IMR-90 (cell line): Measurements from ENCODE around the gene OTUD7B. TPM values are rescaled to one million over a fixed set of nuclear protein-coding genes. Genes with fewer than 3 reads are reported as not detected.

ENCODE experiments used
- ATAC-seq: fragments of 200-7000 bp; cut with Tn5 transposase; 2 replicates; pipeline ENCODE4 v1.9.1; 2020; ENCODE audit warnings: low read depth, mild to moderate bottlenecking, moderate library complexity
- BruUV-seq: library from RNA; stranded (reverse); fragments of 400-500 nt; replicated peaks from 2 replicates; lab custom pipeline; 2021; lab: Mats Ljungman, UMichigan
- CTCF ChIA-PET: fragments of 300-600 bp; formaldehyde crosslinking; extraction: SDS; loops from one replicate; lab custom pipeline; 2021; ENCODE audit warnings: antibody characterized with exemption; lab: Yijun Ruan, JAX
- POLR2A ChIA-PET: fragments of 300-600 bp; sonication (Branson Sonifier 250); formaldehyde crosslinking; loops from one replicate; lab custom pipeline; 2022; ENCODE audit warnings: antibody characterized with exemption; ENCODE audit not compliant: unreplicated experiment; lab: Charles Lee
- DNase-seq: peaks from one replicate; pipeline ENCODE4 v3.0.0; 2013
- H2AFZ ChIP-seq: replicated peaks from 2 replicates; pipeline ENCODE3; 2013; ENCODE audit warnings: low read length, mild to moderate bottlenecking; ENCODE audit not compliant: poor library complexity
- H2AK5ac ChIP-seq: 2 replicates; pipeline ENCODE4 v1.6.1; 2013; ENCODE audit warnings: low read depth, low read length, inconsistent platforms
- H2AK9ac ChIP-seq: replicated peaks from 2 replicates; pipeline ENCODE3; 2013; ENCODE audit warnings: mild to moderate bottlenecking, low read depth, low read length, moderate library complexity; ENCODE audit not compliant: poor library complexity
- H2BK120ac ChIP-seq: 2 replicates; pipeline ENCODE4 v1.6.1; 2013; ENCODE audit warnings: low read depth, low read length, inconsistent platforms
- H2BK15ac ChIP-seq: 3 replicates; pipeline ENCODE4 v1.6.1; 2013; ENCODE audit warnings: low read depth, low read length, inconsistent platforms
- H2BK20ac ChIP-seq: 2 replicates; pipeline ENCODE4 v1.6.1; 2013; ENCODE audit warnings: low read depth, mild to moderate bottlenecking, inconsistent platforms, low read length, moderate library complexity
- H2BK5ac ChIP-seq: 2 replicates; pipeline ENCODE4 v1.6.1; 2013; ENCODE audit warnings: mild to moderate bottlenecking, low read depth, low read length, inconsistent platforms; ENCODE audit not compliant: poor library complexity, severe bottlenecking
- H3K14ac ChIP-seq: replicated peaks from 2 replicates; pipeline ENCODE4 v1.6.1; 2013; ENCODE audit warnings: low read depth, low read length, inconsistent platforms
- H3K18ac ChIP-seq: 2 replicates; pipeline ENCODE4 v1.6.1; 2013; ENCODE audit warnings: low read depth, low read length, control low read depth
- H3K23ac ChIP-seq: 2 replicates; pipeline ENCODE4 v1.6.1; 2013; ENCODE audit warnings: low read depth, low read length, inconsistent platforms
- H3K27ac ChIP-seq: 2 replicates; pipeline ENCODE4 v1.5.1; 2013; ENCODE audit warnings: mild to moderate bottlenecking, control low read depth, low read length; ENCODE audit not compliant: insufficient read depth
- H3K27me3 ChIP-seq: 2 replicates; pipeline ENCODE4 v1.6.1; 2013; ENCODE audit warnings: low read length; ENCODE audit not compliant: control insufficient read depth, insufficient read depth
- H3K36me3 ChIP-seq: 2 replicates; pipeline ENCODE4 v1.6.1; 2013; ENCODE audit warnings: low read length, mixed read lengths; ENCODE audit not compliant: control insufficient read depth, insufficient read depth
- H3K4ac ChIP-seq: 2 replicates; pipeline ENCODE4 v1.6.1; 2013; ENCODE audit warnings: low read depth, low read length, inconsistent platforms
- H3K4me1 ChIP-seq: 2 replicates; pipeline ENCODE4 v1.6.1; 2013; ENCODE audit warnings: low read length, mixed read lengths; ENCODE audit not compliant: control insufficient read depth, insufficient read depth
- H3K4me2 ChIP-seq: 2 replicates; pipeline ENCODE4 v1.6.1; 2013; ENCODE audit warnings: low read depth, mild to moderate bottlenecking, control low read depth, low read length, moderate library complexity
- H3K4me3 ChIP-seq: 2 replicates; pipeline ENCODE4 v1.5.1; 2013; ENCODE audit warnings: low read depth, mild to moderate bottlenecking, control low read depth, low read length, moderate library complexity; ENCODE audit not compliant: insufficient read depth
- H3K56ac ChIP-seq: 2 replicates; pipeline ENCODE4 v1.6.1; 2013; ENCODE audit warnings: low read length, inconsistent platforms; ENCODE audit not compliant: insufficient read depth; ENCODE audit errors: extremely low read depth
- H3K79me1 ChIP-seq, 2 experiments: 2 replicates each; pipeline ENCODE4 v1.6.1; 2013; ENCODE audit warnings: low read length in 2 of 2, inconsistent platforms in 1 of 2, low read depth in 1 of 2
- H3K9ac ChIP-seq: 2 replicates; pipeline ENCODE4 v1.6.1; 2013; ENCODE audit warnings: low read depth, low read length, control low read depth
- H3K9me1 ChIP-seq: 2 replicates; pipeline ENCODE4 v1.6.1; 2013; ENCODE audit warnings: low read length, inconsistent platforms; ENCODE audit not compliant: insufficient read depth
- H3K9me3 ChIP-seq: 2 replicates; pipeline ENCODE4 v1.6.1; 2013; ENCODE audit warnings: low read length; ENCODE audit not compliant: control insufficient read depth, insufficient read depth
- H4K20me1 ChIP-seq: 2 replicates; pipeline ENCODE4 v1.6.1; 2013; ENCODE audit warnings: low read length, inconsistent platforms; ENCODE audit not compliant: insufficient read depth
- H4K5ac ChIP-seq: 2 replicates; pipeline ENCODE4 v1.6.1; 2013; ENCODE audit warnings: mild to moderate bottlenecking, low read depth, low read length, control low read depth
- H4K8ac ChIP-seq, 2 experiments: 2 replicates each; pipeline ENCODE4 v1.6.1; 2013; ENCODE audit warnings: low read depth in 2 of 2, low read length in 2 of 2, control low read depth in 1 of 2, inconsistent platforms in 1 of 2
- H4K91ac ChIP-seq: 2 replicates; pipeline ENCODE4 v1.6.1; 2013; ENCODE audit warnings: low read depth, low read length, inconsistent platforms; ENCODE audit not compliant: insufficient read depth
- BHLHE40 ChIP-seq: fragments of 150-350 bp; IDR thresholded peaks from 2 replicates; pipeline ENCODE4 v1.6.1; 2016; ENCODE audit warnings: mild to moderate bottlenecking, low read depth, low read length
- CHD1 ChIP-seq: IDR thresholded peaks from 2 replicates; pipeline ENCODE4 v1.6.1; 2012; ENCODE audit warnings: low read depth, low read length, improper control_type of control experiment
- CTCF ChIP-seq: conservative IDR thresholded peaks from 2 replicates; pipeline ENCODE4 v1.5.1; 2012; ENCODE audit warnings: mild to moderate bottlenecking, low read depth, low read length, improper control_type of control experiment
- ELK1 ChIP-seq: fragments of 150-350 bp; IDR thresholded peaks from 2 replicates; pipeline ENCODE4 v1.6.1; 2016; ENCODE audit warnings: low read depth, mild to moderate bottlenecking, low read length, moderate library complexity, borderline replicate concordance
- FOS ChIP-seq: fragments of 150-350 bp; IDR thresholded peaks from 2 replicates; pipeline ENCODE4 v1.6.1; 2016; ENCODE audit warnings: low read depth, low read length
- MAFK ChIP-seq: IDR thresholded peaks from 2 replicates; pipeline ENCODE4 v1.6.1; 2012; ENCODE audit warnings: low read depth, low read length, improper control_type of control experiment
- MAZ ChIP-seq: IDR thresholded peaks from 2 replicates; pipeline ENCODE4 v1.6.1; 2012; ENCODE audit warnings: low read depth, mild to moderate bottlenecking, low read length, improper control_type of control experiment, moderate library complexity, borderline replicate concordance
- MXI1 ChIP-seq: IDR thresholded peaks from 2 replicates; pipeline ENCODE4 v1.6.1; 2012; ENCODE audit warnings: low read depth, mild to moderate bottlenecking, low read length, moderate library complexity, borderline replicate concordance
- NFE2L2 ChIP-seq: fragments of 150-350 bp; IDR thresholded peaks from 2 replicates; pipeline ENCODE4 v1.6.1; 2016; ENCODE audit warnings: low read depth, mild to moderate bottlenecking, low read length
- POLR2A ChIP-seq: IDR thresholded peaks from 2 replicates; pipeline ENCODE4 v1.6.1; 2012; ENCODE audit warnings: mild to moderate bottlenecking, low read depth, low read length
- RAD21 ChIP-seq: IDR thresholded peaks from 2 replicates; pipeline ENCODE4 v1.6.1; 2012; ENCODE audit warnings: low read length, improper control_type of control experiment
- RFX5 ChIP-seq: IDR thresholded peaks from 2 replicates; pipeline ENCODE4 v1.8.0; 2012; ENCODE audit warnings: low read depth, mild to moderate bottlenecking, low read length, moderate library complexity
- SMC3 ChIP-seq: fragments of 150-350 bp; IDR thresholded peaks from 2 replicates; pipeline ENCODE4 v1.6.1; 2016; ENCODE audit warnings: low read depth, mild to moderate bottlenecking, antibody characterized with exemption, low read length, moderate library complexity
- USF2 ChIP-seq: fragments of 150-350 bp; IDR thresholded peaks from 2 replicates; pipeline ENCODE4 v1.6.1; 2017; ENCODE audit warnings: mild to moderate bottlenecking, antibody characterized with exemption, low read length, low read depth
- WGBS, 2 experiments: methylation state at CpG; one replicate each; pipeline versions ENCODE4 v1.1.5 to v1.1.7; 2013; ENCODE audit warnings: missing lambda C conversion rate in 2 of 2; ENCODE audit not compliant: insufficient read length in 1 of 2; ENCODE audit errors: extremely low coverage in 2 of 2; 5-methylcytosine and 5-hydroxymethylcytosine counted together
- dilution Hi-C: fragments of 300-500 bp; cut with HindIII; formaldehyde crosslinking; loops from one replicate; pipeline ENCODE4 v1.14.3; 2018; ENCODE audit warnings: low sequenced_read_pairs; ENCODE audit not compliant: unreplicated experiment
- in situ Hi-C: fragments of 300-500 bp; cut with MboI; formaldehyde crosslinking; loops from 3 replicates; pipeline ENCODE4 v1.14.3; 2019; ENCODE audit warnings: low sequenced_read_pairs, inconsistent platforms, mixed read lengths
- intact Hi-C: fragments of 100-400 bp; cut with micrococcal nuclease; formaldehyde crosslinking; loops from 2 replicates; pipeline ENCODE4 v1.10.0; 2022
- polyA plus RNA-seq, 3 experiments: library from polyadenylated mRNA; depleted of rRNA; stranded (reverse); fragments of >200 nt; gene quantifications; 2 replicates each; pipeline ENCODE4 v1.2.3, GENCODE V29; 2012; ENCODE audit warnings: low replicate concordance in 1 of 3
- total RNA-seq: library from RNA; depleted of rRNA; stranded (reverse); fragments of >200 nt; gene quantifications from 2 replicates; pipeline ENCODE4 v1.2.3, GENCODE V29; 2012

Gene OTUD7B
- total and polyA plus RNA-seq, 2 of the 4 experiments (the other 2 are of a cell fraction), result 7.5 to 18.6 TPM

- Histone ChIP-seq H4K20me1 (peaks cover 42% of the 10 kb centered on the region; the same call in 1 of the 2 replicates), H2AK5ac (no peak overlapping the region), H4K8ac (no peak overlapping the region), H3K9me3 (no peaks in the 10 kb centered on the region), H3K79me1 (peaks cover 32 to 63% of the 10 kb centered on the region in 2 experiments), H3K4me3 (no peak overlapping the region), H3K23ac (0 out of 2 replicates have a peak overlapping the region, but pooled peaks have one; percentile 23), H2BK20ac (no peak overlapping the region), H2BK15ac (no peak overlapping the region), H3K4me1 (peaks cover 16% of the 10 kb centered on the region), H3K9ac (no peak overlapping the region), H2AFZ (no peak overlapping the region), H4K5ac (no peak overlapping the region), H3K14ac (no peak overlapping the region), H3K36me3 (peaks cover 7% of the 10 kb centered on the region), H3K4me2 (no peak overlapping the region), H4K91ac (no peak overlapping the region), H3K18ac (no peak overlapping the region), H3K27me3 (no peaks in the 10 kb centered on the region), H2AK9ac (no peak overlapping the region), H3K27ac (no peak overlapping the region), H2BK5ac (no peak overlapping the region), H3K56ac (no peak overlapping the region), H3K9me1 (peaks cover 14% of the 10 kb centered on the region), H3K4ac (no peak overlapping the region), H2BK120ac (no peak overlapping the region)
- TF ChIP-seq BHLHE40 (no peak), CTCF (no peak), ELK1 (no peak), MXI1 (no peak), RFX5 (no peak), MAFK (no peak), NFE2L2 (no peak), CHD1 (no peak), MAZ (no peak), FOS (no peak), SMC3 (no peak), USF2 (no peak), RAD21 (no peak), POLR2A (no peak)
- in situ Hi-C loops (no loop called here), intact Hi-C loops (no loop called here), dilution Hi-C loops (no loop called here)
- no peak for DNase-seq
- BruUV-seq, result no TSS peak
- WGBS, 2 experiments, result no CpG with 5 or more reads among the region's 2 CpGs
- ATAC-seq, result no peak
- CTCF ChIA-PET, result no interaction called here
- POLR2A ChIA-PET, result no interaction called here
Measured at GRCh38 chr1:150005606-150006005, 4.9 kb downstream of the OTUD7B start.
